Glutamatergic neuron (in vitro differentiated cells): ENCODE measurements around the gene PPFIA1. TPM values are rescaled to one million over a fixed set of nuclear protein-coding genes. Genes with fewer than 3 reads are reported as not detected.

Experiments used
- DNase-seq: peaks from one replicate; pipeline ENCODE4 v3.0.0; 2022
- H3K27ac Mint-ChIP-seq: one replicate; pipeline ENCODE4 v1.8.0; 2020; ENCODE audit warnings: mild to moderate bottlenecking, mixed read lengths, inconsistent platforms; ENCODE audit not compliant: unreplicated experiment
- H3K27me3 Mint-ChIP-seq: one replicate; pipeline ENCODE4 v1.8.0; 2020; ENCODE audit warnings: mild to moderate bottlenecking, moderate library complexity, mixed read lengths, inconsistent platforms; ENCODE audit not compliant: unreplicated experiment
- H3K36me3 Mint-ChIP-seq: one replicate; pipeline ENCODE4 v1.8.0; 2020; ENCODE audit warnings: mild to moderate bottlenecking, mixed read lengths, inconsistent platforms; ENCODE audit not compliant: unreplicated experiment
- H3K4me1 Mint-ChIP-seq: one replicate; pipeline ENCODE4 v1.8.0; 2020; ENCODE audit warnings: mild to moderate bottlenecking, low read depth, mixed read lengths, inconsistent platforms; ENCODE audit not compliant: unreplicated experiment
- H3K4me3 Mint-ChIP-seq: one replicate; pipeline ENCODE4 v1.8.0; 2020; ENCODE audit warnings: mild to moderate bottlenecking, mixed read lengths, inconsistent platforms; ENCODE audit not compliant: unreplicated experiment
- H3K9me3 Mint-ChIP-seq: one replicate; pipeline ENCODE4 v1.8.0; 2020; ENCODE audit warnings: mild to moderate bottlenecking, moderate library complexity, mixed read lengths, inconsistent platforms; ENCODE audit not compliant: unreplicated experiment
- total RNA-seq: library from RNA; stranded (reverse); fragmentation: NEBNext Ultra II Directional; extraction: Animal tissue kit (Norgen Biotek cat#: 25700); gene quantifications from one replicate; pipeline ENCODE4 v1.2.1, GENCODE V29; 2021; ENCODE audit not compliant: unreplicated experiment
- TF ChIP-seq, protein P1 (sequence below): fragments of 200-600 bp; sonication (generic); IDR thresholded peaks from one replicate; pipeline ENCODE4 v1.5.0; 2021; ENCODE audit not compliant: partially characterized antibody, unreplicated experiment

Gene PPFIA1
- total RNA-seq, 1 donor from 2014 or later = 98.6 TPM

DNA sequence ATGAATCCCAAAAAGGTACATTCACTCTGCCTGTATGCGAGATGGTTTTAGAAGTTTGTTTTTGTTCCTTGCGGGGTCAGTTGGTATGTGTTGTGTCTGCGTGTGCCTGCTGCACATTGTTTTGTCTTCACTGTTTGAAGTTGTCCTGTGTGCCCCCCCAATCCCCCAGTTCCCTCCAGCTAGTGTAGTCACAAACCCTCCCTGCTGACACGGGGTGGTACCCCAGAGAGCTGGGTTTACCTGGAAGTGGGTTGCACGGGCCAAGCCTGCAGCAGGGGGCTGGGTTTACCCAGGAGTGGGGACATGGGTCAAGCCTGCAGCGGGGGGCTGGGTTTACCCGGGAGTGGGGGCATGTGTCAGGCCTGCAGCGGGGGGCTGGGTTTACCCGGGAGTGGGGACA lies 150.0 kb downstream of the PPFIA1 start:
- no peak overlapping the region for H3K27ac Mint-ChIP-seq
- peaks cover 4% of the 10 kb centered on the region for H3K36me3 Mint-ChIP-seq
- no peak for DNase-seq
- H3K27me3 Mint-ChIP-seq = peaks cover 10% of the 10 kb centered on the region
- no peak overlapping the region for H3K4me3 Mint-ChIP-seq
- H3K4me1 Mint-ChIP-seq = peaks cover 16% of the 10 kb centered on the region
- TF ChIP-seq, protein P1, sequence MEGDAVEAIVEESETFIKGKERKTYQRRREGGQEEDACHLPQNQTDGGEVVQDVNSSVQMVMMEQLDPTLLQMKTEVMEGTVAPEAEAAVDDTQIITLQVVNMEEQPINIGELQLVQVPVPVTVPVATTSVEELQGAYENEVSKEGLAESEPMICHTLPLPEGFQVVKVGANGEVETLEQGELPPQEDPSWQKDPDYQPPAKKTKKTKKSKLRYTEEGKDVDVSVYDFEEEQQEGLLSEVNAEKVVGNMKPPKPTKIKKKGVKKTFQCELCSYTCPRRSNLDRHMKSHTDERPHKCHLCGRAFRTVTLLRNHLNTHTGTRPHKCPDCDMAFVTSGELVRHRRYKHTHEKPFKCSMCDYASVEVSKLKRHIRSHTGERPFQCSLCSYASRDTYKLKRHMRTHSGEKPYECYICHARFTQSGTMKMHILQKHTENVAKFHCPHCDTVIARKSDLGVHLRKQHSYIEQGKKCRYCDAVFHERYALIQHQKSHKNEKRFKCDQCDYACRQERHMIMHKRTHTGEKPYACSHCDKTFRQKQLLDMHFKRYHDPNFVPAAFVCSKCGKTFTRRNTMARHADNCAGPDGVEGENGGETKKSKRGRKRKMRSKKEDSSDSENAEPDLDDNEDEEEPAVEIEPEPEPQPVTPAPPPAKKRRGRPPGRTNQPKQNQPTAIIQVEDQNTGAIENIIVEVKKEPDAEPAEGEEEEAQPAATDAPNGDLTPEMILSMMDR = no peak
- H3K9me3 Mint-ChIP-seq = peaks cover 9% of the 10 kb centered on the region

DNA sequence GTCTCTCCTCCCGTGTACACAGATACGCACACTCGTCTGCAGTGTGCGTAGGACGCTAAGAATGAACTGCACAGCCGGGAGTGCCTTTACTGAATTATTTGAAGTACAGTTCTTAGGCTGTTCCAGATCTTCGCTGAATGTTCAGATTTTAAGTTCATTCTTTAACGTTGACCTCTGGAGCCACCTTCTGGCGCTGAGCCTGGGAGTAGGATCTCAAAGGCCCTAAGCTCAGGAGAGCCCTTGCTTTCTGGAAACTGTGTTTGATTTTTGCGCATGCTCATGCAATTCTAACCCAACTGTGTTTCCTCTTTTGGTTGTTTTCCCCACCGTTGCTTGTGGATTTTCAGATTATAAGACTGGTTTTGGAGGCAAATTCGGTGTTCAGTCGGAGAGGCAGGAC lies 150.6 kb downstream of the PPFIA1 start:
- no peak for DNase-seq
- Mint-ChIP-seq H3K27me3 (peaks cover 12% of the 10 kb centered on the region), H3K9me3 (peaks cover 11% of the 10 kb centered on the region), H3K4me3 (no peak overlapping the region), H3K4me1 (peaks cover 20% of the 10 kb centered on the region), H3K36me3 (peaks cover 4% of the 10 kb centered on the region), H3K27ac (no peak overlapping the region)
- TF ChIP-seq, protein P1 = no peak

DNA sequence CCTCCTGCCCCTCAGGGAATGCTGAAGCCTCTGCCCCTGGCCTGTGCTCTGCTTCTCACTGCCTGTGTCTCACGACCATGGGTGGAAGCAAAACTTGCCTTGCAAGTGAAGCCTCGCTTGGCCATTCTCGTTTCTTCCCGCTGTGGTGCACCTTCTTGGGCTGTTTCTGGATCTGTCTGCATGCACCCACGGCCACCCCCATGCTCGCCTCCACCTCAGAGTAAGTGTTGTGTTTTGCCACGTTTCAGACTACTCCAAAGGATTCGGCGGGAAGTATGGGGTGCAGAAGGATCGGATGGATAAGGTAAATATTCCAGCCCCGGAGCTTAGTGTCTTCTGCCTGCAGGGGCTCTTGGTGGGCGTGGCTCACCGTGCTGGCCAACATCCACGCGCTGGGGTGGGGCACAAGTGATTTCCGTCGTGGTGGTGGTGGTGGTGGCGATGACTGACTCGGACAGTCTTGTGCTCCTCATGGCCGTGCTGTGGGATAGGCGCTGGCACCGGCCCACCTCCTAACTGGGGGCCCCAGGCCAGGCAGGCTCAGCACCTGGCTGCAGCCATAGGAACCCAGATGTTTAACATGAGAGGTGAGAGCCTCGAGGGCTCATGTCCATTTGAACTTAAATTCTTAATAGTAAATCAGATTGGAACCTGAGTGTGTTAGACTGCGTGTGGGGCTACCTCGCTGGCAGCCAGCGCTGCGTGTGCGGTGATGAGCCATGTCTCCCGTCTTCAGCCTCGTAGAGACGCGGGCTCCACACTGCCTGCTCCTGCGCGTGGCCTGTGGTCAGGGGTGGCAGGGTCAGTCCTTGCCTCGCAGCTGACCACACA lies 152.4 kb downstream of the PPFIA1 start:
- peaks cover 12% of the 10 kb centered on the region for H3K27me3 Mint-ChIP-seq
- peaks cover 20% of the 10 kb centered on the region for H3K4me1 Mint-ChIP-seq
- no peak for DNase-seq
- peak overlapping the region; percentile 72 for H3K27ac Mint-ChIP-seq
- peaks cover 11% of the 10 kb centered on the region for H3K9me3 Mint-ChIP-seq
- TF ChIP-seq, protein P1 = no peak
- H3K36me3 Mint-ChIP-seq = peaks cover 4% of the 10 kb centered on the region
- H3K4me3 Mint-ChIP-seq = no peak overlapping the region

DNA sequence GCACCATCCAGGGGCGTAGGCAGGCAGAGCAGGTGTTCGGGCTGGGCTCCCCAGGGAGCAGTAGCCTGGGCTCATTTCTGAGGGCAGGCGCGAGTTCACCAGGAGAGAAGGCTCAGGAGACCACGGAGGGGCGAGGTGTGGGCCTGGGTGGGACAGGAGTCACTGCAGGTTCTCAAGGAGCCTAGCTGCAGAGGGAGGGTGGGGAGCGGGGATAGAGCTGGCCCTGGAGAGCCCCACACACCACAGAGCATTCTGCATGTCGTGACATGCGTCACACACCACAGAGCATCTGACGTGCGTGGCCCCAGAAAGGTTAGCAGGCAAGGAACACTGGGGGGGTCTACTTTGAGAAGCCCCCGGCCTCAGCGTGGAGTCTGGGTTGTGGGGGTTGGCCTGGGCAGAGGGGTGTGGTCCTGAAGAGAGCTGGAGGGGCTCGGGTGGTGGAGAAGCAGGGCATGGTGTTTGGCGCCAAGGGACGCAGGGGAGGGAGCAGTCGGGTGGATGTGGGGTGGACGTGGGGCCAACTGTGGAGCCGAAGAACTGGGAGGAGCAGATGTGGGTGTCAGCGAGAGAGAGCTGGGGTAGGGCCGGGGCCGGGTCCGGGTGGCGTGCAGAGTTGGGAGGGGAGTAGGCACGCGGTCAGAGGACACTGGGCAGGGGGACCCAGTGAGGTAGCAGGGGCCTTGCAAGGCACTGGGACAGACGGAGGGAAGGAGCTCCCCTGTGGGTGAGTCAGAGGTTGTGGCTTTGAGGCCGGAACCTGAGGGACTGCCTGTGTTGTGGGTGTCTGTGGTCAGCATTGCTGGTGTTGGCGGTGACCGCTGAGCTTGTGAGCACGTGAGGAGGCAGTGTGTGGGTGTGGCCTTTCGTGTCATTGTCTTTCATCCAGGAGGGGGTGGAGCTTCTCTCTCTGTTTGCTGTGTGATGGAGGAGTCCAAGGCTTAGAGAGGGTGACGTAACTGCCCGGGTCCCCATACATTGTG lies 153.3 kb downstream of the PPFIA1 start:
- DNase-seq = no peak
- H3K9me3 Mint-ChIP-seq = peaks cover 11% of the 10 kb centered on the region
- H3K4me3 Mint-ChIP-seq = peak overlapping the region; percentile 42
- peaks cover 23% of the 10 kb centered on the region for H3K4me1 Mint-ChIP-seq
- peaks cover 12% of the 10 kb centered on the region for H3K27me3 Mint-ChIP-seq
- TF ChIP-seq, protein P1 = no peak
- H3K27ac Mint-ChIP-seq = peak overlapping the region; percentile 73
- H3K36me3 Mint-ChIP-seq = peaks cover 4% of the 10 kb centered on the region
